Lower lobe of right lung (tissue), 2 donors: ENCODE data around the gene MTRR. TPM values are rescaled to one million over a fixed set of nuclear protein-coding genes. Genes with fewer than 3 reads are reported as not detected.

Experiments used
- ATAC-seq, 2 donors: fragments of 200-7000 bp; cut with Tn5 transposase; one replicate each; pipeline ENCODE4 v1.9.1; 2020 to 2022; ENCODE audit warnings: mild to moderate bottlenecking in 2 of 2, moderate library complexity in 2 of 2
- DNase-seq: peaks from one replicate; pipeline ENCODE4 v3.0.0-alpha.2; 2020
- H3K27ac ChIP-seq: fragments of 200-600 bp; one replicate; pipeline ENCODE4 v1.8.0; 2022
- H3K27me3 ChIP-seq: fragments of 200-600 bp; one replicate; pipeline ENCODE4 v1.8.0; 2022; ENCODE audit warnings: low read depth
- H3K36me3 ChIP-seq: fragments of 200-600 bp; one replicate; pipeline ENCODE4 v1.8.0; 2022; ENCODE audit warnings: mild to moderate bottlenecking
- H3K4me1 ChIP-seq: fragments of 200-600 bp; one replicate; pipeline ENCODE4 v1.8.0; 2022
- H3K4me3 ChIP-seq: fragments of 200-600 bp; one replicate; pipeline ENCODE4 v1.8.0; 2022; ENCODE audit warnings: mild to moderate bottlenecking
- H3K9me3 ChIP-seq: fragments of 200-600 bp; one replicate; pipeline ENCODE4 v1.8.0; 2022
- intact Hi-C: fragments of 100-400 bp; cut with DNase I; formaldehyde crosslinking; loops from one replicate; pipeline ENCODE4 v1.11.0; 2022
- total RNA-seq: library from RNA; stranded (reverse); fragmentation: NEBNext Ultra II Directional; extraction: Animal tissue kit (Norgen Biotek cat#: 25700); gene quantifications from one replicate; pipeline ENCODE4 v1.2.1, GENCODE V29; 2021
- TF ChIP-seq, protein P1 (sequence below): fragments of 200-600 bp; IDR thresholded peaks from one replicate; pipeline ENCODE4 v1.8.0; 2022; ENCODE audit warnings: antibody characterized with exemption, mild to moderate bottlenecking
- donor health status: DM: no; HTN: yes; CAD: no; lungs with severe emphysema.

MTRR gene
- total RNA-seq, 1 donor from 2014 or later, result 92.9 TPM

DNA sequence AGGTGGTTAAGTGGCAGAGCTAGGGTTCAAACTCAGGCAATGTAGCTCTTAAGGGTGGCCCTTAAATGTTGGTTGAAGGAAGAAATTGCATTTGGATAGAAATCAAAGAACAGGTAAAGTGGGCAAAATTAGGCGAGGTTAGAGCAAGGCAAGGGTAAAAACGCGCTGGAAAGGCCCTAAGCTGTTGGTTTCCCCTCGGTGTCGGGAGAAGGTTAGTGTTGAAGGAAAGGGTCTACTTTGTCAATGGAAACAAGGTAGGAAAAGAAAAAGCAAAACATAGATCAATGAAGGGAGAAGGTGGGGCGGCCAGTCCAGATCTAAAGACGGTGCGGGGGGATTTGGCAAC lies 548 bp upstream of the MTRR start:
- no peaks in the 10 kb centered on the region for H3K9me3 ChIP-seq
- peaks cover 24% of the 10 kb centered on the region for H3K36me3 ChIP-seq
- H3K27ac ChIP-seq, result peak overlapping the region; percentile 89
- H3K4me1 ChIP-seq, result peaks cover 30% of the 10 kb centered on the region
- TF ChIP-seq, protein P1, sequence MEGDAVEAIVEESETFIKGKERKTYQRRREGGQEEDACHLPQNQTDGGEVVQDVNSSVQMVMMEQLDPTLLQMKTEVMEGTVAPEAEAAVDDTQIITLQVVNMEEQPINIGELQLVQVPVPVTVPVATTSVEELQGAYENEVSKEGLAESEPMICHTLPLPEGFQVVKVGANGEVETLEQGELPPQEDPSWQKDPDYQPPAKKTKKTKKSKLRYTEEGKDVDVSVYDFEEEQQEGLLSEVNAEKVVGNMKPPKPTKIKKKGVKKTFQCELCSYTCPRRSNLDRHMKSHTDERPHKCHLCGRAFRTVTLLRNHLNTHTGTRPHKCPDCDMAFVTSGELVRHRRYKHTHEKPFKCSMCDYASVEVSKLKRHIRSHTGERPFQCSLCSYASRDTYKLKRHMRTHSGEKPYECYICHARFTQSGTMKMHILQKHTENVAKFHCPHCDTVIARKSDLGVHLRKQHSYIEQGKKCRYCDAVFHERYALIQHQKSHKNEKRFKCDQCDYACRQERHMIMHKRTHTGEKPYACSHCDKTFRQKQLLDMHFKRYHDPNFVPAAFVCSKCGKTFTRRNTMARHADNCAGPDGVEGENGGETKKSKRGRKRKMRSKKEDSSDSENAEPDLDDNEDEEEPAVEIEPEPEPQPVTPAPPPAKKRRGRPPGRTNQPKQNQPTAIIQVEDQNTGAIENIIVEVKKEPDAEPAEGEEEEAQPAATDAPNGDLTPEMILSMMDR, result no peak
- intact Hi-C loops, result no loop called here
- peak in 1 of 2 donors; percentile 4 for ATAC-seq
- peak overlapping the region; percentile 95 for H3K4me3 ChIP-seq
- H3K27me3 ChIP-seq, result no peaks in the 10 kb centered on the region
- DNase-seq, result no peak

DNA sequence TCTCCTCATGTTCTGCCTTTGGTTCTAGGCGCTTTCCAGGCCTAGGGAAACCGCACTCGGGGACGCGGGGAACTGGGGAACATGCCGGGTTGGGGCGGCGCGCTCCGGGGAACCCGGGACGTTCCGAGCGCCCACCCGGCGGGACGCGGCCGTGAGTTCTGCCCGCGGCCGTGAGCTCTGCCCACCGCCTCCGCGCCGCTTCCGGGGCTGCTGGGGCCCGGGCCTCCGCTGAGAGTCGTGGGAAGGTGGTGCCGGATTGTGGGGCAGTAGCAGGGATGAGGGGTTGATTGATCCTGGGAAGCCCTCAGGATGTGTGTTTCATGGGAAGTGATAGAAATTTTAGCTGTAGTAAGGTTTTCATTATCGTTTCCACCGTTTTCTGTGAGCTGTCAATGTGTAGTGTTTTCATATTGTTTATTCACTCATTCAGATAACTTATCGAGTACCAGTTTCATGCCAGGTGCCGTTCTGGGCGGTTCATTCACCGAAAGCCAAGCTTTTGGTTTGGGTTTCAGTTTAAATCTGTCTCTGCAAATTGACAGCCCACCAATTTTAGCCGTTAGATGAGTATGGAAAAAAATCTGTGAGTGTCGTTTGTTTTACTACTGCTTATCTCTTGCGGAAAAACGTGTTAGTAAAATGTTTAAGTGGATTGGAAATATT lies 657 bp downstream of the MTRR start:
- DNase-seq, result peak; percentile 55
- intact Hi-C loops, result no loop called here
- peaks cover 26% of the 10 kb centered on the region for H3K36me3 ChIP-seq
- H3K4me3 ChIP-seq, result peak overlapping the region; percentile 95
- no peaks in the 10 kb centered on the region for H3K27me3 ChIP-seq
- no peaks in the 10 kb centered on the region for H3K9me3 ChIP-seq
- peak; percentile 78 for ATAC-seq
- TF ChIP-seq, protein P1, result no peak
- H3K27ac ChIP-seq, result peak overlapping the region; percentile 89
- H3K4me1 ChIP-seq, result peaks cover 30% of the 10 kb centered on the region

DNA sequence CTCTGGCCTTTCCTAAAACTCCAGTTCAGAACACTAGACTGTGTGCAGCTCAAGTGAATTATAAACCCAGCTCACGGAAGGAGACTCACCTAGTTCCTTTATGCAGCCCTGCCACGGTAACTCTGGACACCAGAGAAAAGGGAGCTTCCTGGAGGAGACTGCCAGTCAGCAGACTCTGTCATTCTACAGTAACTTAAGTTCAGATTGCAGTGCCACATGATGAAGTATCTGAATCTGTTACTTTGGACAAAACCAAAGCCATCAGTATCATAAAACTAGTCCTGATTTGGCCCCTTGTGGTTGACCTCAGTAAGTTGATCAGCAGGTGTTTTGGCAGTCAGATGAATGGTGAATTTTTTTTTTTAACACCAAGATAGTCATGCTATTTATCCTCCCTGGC lies 2.7 kb downstream of the MTRR start:
- Histone ChIP-seq H3K36me3 (peaks cover 34% of the 10 kb centered on the region), H3K4me1 (peaks cover 30% of the 10 kb centered on the region), H3K9me3 (no peaks in the 10 kb centered on the region), H3K4me3 (peak overlapping the region; percentile 95), H3K27ac (no peak overlapping the region), H3K27me3 (no peaks in the 10 kb centered on the region)
- ATAC-seq (no peak), DNase-seq (no peak)
- intact Hi-C loops, result no loop called here
- TF ChIP-seq, protein P1, result no peak

DNA sequence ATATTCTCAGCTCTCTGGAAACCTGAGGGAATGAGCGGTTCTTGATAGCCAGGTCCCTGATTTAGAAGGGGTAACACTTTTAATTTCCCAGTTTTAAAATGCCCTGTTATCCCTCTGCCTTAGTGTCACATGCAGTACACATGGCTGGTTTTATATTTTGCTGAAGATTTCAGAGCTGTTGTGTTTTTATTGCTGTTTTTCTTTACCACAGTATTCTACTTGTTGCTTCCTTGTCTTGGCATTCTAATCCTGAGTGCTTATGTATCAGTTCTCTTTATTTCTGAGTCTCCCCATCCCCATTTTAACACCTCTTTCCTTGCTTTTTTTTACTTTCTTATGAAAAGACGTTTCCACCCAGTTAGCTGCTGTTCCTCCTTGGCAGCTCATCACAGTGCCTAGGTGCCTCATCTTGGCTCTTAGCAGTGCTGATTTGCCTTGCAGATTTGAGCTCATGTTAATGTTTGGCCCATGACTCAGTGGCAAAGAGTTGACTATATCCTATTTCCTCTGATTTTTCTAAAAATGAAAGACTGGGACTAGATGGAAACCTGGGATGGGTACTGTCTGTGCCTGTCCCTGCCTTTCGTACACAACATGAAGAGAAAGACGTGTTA lies 3.7 kb downstream of the MTRR start:
- DNase-seq (no peak), ATAC-seq (no peak)
- TF ChIP-seq, protein P1, result no peak
- Histone ChIP-seq H3K27ac (no peak overlapping the region), H3K4me3 (no peak overlapping the region), H3K36me3 (peaks cover 43% of the 10 kb centered on the region), H3K4me1 (peaks cover 31% of the 10 kb centered on the region), H3K9me3 (no peaks in the 10 kb centered on the region), H3K27me3 (no peaks in the 10 kb centered on the region)
- intact Hi-C loops, result no loop called here

DNA sequence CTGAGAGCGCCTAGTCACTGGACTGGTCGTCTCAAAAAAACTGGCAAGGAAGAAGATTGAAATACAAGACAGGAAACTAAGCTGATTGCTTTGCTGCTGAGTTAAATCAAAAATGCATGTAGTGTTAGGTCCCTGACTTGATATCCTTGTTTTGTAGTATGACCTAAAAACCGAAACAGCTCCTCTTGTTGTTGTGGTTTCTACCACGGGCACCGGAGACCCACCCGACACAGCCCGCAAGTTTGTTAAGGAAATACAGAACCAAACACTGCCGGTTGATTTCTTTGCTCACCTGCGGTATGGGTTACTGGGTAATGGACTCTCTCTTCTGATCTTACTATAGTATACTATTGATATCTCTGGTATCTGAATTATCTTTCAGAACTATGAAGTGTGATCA lies 4.3 kb downstream of the MTRR start:
- ATAC-seq, result no peak
- H3K27ac ChIP-seq, result no peak overlapping the region
- intact Hi-C loops, result no loop called here

More for the DNA sequence above, 4.3 kb downstream of the MTRR start:
- no peaks in the 10 kb centered on the region for H3K27me3 ChIP-seq
- peaks cover 49% of the 10 kb centered on the region for H3K36me3 ChIP-seq
- H3K4me3 ChIP-seq, result no peak overlapping the region
- peaks cover 31% of the 10 kb centered on the region for H3K4me1 ChIP-seq
- TF ChIP-seq, protein P1, result no peak
- no peak for DNase-seq
- H3K9me3 ChIP-seq, result no peaks in the 10 kb centered on the region
